GM12874 (cell line): ENCODE results near the gene METTL8.

Source experiments
- TF ChIP-seq, protein P1 (sequence below): IDR thresholded peaks from 2 replicates; pipeline ENCODE4 v1.5.1; 2011; ENCODE audit warnings: low read depth, mild to moderate bottlenecking, control low read depth, low read length, moderate library complexity; ENCODE audit not compliant: insufficient read depth

METTL8 gene

GRCh38 chr2:171317492-171318125 is 116.2 kb downstream of the METTL8 start:
- TF ChIP-seq, protein P1, sequence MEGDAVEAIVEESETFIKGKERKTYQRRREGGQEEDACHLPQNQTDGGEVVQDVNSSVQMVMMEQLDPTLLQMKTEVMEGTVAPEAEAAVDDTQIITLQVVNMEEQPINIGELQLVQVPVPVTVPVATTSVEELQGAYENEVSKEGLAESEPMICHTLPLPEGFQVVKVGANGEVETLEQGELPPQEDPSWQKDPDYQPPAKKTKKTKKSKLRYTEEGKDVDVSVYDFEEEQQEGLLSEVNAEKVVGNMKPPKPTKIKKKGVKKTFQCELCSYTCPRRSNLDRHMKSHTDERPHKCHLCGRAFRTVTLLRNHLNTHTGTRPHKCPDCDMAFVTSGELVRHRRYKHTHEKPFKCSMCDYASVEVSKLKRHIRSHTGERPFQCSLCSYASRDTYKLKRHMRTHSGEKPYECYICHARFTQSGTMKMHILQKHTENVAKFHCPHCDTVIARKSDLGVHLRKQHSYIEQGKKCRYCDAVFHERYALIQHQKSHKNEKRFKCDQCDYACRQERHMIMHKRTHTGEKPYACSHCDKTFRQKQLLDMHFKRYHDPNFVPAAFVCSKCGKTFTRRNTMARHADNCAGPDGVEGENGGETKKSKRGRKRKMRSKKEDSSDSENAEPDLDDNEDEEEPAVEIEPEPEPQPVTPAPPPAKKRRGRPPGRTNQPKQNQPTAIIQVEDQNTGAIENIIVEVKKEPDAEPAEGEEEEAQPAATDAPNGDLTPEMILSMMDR: no peak

- TF ChIP-seq, protein P1: no peak
Observed at GRCh38 chr2:171316755-171317337, 116.9 kb downstream of the METTL8 start.

DNA sequence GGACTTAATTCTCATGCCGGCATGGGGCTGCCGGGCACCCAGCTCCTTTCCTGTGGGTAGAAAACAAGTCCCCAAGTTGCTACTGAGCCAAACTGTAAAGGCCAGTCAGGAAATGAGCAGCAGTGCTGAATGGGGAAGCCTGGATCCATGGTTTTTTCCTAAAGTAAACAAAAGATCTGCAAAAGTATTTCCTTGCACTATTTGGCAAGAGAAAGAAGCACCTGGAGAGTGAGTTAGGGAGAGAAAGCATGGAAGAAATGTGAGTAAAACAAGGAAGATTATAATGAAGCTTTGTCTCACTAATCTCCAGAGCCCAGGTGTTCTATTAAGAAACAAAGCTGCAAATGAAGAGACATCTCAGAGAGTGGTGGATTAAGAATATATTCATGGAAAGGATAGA is 117.6 kb downstream of the METTL8 start:
- TF ChIP-seq, protein P1: no peak

DNA sequence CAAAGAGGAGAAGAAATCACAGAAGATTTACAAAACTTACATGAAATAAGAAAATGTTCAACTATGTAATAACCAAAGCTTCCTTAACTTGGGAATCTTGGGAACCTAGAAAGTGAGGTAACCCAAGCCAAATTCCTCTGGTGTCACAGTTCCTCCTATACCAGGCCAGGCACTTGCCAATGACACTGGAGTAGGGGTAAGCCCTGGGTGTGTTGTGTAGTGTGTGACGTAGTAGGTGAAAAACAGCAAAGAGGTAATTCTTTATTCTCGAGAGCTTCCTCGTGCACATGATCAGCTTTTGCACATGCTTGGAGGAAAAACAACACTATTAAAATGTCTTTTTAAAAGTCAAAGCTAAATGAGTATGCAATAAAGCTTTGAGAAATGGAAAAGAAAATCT is 118.0 kb downstream of the METTL8 start:
- TF ChIP-seq, protein P1: no peak

- TF ChIP-seq, protein P1: no peak
Observed at GRCh38 chr2:171310889-171311288, 122.9 kb downstream of the METTL8 start.

- TF ChIP-seq, protein P1: no peak
Observed at GRCh38 chr2:171309455-171310286, 124.1 kb downstream of the METTL8 start.

DNA sequence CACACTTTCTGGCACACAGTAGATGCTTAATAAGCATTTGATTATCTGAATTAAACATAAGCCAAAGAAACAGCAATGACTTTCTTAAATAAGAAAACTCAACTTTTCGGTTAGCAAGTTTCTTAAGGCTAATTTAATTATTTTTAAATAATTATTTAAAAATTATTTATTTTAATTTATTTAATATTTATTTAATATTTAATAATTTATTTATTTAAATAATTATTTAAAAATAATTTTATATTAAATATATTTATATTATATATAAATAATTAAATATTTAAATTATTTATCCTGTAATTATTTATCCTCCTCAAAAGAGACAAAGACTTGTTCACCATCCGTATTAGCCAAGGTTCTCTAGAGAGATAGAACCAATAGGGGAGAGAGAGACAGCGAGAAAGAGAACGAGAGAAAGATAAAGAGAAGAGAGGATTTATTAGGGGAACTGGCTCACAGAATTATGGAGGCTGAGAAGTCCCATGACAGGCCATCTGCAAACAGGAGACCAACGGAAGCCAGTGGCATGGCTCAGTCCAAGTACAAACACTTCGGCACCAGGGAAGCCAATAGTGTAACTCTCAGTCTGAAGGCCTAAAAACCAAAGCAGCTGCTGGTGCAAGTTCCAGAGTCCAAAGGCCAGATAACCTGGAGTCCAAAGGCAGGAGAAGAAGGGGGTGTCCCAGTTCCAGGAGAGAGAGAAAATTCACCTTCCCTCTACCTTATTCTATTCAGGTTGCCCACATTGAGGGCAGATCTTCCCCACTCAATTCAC is 125.3 kb downstream of the METTL8 start:
- TF ChIP-seq, protein P1: no peak
